HG03439 (cell line): ENCODE data around the gene EVI2B.
"Not testable (repeated sequence)": the region's sequence is repeated elsewhere in the genome, so short reads cannot be mapped to it uniquely, and the experiment has no call there.

Experiments
- ATAC-seq: cut with Tn5 transposase; IDR thresholded peaks from one replicate; pipeline ENCODE4 v1.9.1; 2021; ENCODE audit warnings: mild to moderate bottlenecking, moderate library complexity; ENCODE audit not compliant: unreplicated experiment

Gene EVI2B

DNA sequence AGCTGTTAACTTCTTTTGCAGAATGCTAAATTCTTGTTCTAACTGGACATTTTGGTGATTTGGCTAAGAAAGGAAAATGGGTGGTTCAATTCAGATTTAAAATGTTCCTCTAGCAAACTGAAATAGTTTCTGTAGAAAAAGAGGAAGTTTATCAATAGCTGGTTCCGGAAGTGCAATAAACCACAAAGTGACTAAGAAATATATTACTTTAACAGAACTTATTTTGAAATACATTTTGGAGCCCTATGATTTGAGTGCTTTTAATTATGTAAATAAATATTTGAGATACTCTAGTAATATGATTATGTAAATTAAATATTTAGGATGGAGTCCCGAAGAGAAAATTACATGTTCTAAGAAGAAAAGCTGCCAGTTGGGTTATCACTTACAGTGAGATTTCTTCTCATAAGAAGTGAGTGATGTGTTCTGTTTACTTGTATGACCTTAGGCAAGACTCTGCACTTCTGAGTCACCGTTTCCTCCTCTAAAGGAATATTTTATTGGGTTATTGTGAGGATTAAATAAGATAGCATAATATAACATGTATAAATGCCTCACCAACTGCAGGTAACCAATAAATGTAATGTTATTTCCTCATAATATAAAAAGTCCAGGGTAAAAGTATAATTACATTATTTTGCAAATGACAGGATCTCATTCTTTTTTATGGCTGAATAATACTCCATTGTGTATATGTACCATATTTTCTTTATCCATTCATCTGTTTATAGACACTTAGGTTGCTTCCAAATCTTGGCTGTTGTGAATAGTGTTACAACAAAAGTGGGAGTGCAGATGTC, at the start of gene EVI2B:
Gene EVI2B (minus strand): TSS at position 73 of the 800 bp plus-strand sequence. CDS start 8,445 bp downstream, outside the sequence.
- ATAC-seq, result peak; percentile 38

- no peak for ATAC-seq
Observed at GRCh38 chr17:31357839-31358394, 44.1 kb upstream of the EVI2B start.

DNA sequence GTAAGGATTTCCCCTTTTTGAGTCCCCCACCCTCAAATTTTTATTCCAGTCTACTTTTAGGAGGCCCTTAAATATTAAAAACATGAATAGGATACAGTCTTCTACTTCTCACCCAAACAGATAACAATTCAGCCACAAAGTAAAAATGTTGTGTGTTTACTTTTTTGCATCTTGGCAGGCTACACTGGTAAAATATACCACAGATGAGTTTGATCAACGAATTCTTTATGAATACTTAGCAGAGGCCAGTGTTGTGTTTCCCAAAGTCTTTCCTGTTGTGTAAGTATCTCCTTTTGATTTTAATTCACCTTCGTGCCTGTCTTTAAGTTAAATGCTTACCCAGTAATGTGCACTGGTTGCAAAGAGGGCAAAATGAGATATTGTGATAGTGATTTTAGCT, 43.2 kb upstream of the EVI2B start:
- ATAC-seq, result no peak

- no peak for ATAC-seq
Observed at GRCh38 chr17:31355935-31356334, 42.1 kb upstream of the EVI2B start.

GRCh38 chr17:31349454-31349853, 35.6 kb upstream of the EVI2B start:
- no peak for ATAC-seq

DNA sequence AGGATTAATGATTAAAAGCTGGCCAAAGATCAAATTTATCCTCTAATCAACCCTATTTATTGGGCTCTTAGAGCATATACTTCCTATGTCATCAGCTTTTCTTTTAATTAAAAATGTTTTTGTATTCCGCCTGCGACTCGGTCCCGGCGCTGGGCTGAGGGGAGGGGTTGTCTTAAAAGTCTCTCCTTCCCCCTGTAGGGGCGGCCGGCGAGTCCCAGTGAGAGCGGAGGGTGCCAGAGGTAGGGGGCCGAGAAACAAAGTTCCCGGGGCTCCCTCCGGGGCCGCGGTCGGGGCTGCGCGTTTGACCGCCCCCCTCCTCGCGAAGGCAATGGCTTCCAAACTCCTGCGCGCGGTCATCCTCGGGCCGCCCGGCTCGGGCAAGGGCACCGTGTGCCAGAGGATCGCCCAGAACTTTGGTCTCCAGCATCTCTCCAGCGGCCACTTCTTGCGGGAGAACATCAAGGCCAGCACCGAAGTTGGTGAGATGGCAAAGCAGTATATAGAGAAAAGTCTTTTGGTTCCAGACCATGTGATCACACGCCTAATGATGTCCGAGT, 31.4 kb upstream of the EVI2B start:
- not testable (repeated sequence) for ATAC-seq

DNA sequence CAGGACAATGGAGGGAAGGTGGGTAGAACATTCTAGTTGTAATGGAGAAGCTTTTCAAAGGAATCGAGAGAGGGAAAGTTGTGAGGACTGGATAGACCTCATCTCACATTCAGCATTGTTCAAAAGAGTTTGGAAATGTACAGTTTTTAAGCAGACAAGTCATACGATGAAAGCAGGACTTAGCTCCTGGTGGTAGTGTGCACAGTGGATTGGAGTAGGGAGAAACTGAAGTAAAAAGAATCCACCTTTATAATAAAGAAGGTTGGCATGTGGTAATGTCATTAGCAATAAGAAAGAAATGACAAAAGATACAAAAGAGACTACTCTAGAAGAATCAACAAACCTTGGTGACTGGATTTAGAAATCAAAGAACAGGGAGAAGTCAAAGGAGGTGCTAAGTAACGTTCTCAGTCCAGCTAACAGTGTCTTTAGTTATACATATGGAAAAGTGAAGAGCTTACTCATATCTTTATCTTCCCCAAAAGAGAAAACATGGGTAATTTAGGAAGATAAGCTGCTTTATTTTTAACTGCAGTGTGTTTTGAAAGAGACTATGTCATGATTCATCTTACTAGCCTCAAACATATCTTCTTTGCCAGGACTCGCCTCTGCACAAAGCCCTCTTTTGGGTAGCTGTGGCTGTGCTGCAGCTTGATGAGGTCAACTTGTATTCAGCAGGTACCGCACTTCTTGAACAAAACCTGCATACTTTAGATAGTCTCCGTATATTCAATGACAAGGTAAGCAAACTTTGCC, 26.2 kb upstream of the EVI2B start:
- no peak for ATAC-seq

DNA sequence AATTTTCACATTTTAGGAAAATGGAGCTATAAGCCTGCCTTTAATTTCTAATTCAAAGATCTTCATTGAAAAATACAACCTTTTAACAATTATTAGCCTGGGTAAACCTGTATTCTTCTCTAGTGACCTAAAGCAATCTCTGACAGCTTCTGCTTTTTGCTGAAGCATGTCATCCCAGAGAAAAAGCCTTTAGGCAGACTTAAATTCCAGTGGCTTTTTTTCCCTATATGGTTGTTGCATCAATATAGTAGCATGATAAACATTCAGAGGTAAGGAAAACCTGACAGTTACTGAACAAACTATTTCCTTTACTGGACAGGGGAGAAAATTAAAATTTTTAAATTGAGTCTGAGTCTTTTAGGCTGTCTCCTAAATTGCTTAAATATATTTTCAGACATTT, 15.4 kb upstream of the EVI2B start:
- ATAC-seq, result no peak

GRCh38 chr17:31328160-31328535, 14.3 kb upstream of the EVI2B start:
- no peak for ATAC-seq

DNA sequence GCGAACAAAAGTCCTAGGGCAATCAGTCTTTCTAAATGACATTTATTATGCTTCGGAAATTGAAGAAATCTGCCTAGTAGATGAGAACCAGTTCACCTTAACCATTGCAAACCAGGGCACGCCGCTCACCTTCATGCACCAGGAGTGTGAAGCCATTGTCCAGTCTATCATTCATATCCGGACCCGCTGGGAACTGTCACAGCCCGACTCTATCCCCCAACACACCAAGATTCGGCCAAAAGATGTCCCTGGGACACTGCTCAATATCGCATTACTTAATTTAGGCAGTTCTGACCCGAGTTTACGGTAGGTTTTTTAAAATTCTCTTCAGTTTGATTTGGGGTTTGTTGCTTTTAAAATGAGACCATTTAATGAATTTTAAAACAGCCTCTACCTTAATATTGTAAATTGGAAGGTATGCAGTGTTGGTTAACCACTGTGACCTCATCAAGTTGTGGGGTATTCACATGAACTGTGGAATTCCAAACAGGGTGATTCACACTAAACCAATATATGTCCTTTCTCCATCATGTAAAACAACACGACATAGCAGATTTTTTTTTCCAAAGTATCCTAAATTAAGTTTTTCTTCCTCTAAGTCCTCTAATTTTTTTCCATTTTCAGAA, 13.8 kb upstream of the EVI2B start:
- ATAC-seq, result no peak

- ATAC-seq, result no peak
Observed at GRCh38 chr17:31323551-31323950, 9.7 kb upstream of the EVI2B start.

DNA sequence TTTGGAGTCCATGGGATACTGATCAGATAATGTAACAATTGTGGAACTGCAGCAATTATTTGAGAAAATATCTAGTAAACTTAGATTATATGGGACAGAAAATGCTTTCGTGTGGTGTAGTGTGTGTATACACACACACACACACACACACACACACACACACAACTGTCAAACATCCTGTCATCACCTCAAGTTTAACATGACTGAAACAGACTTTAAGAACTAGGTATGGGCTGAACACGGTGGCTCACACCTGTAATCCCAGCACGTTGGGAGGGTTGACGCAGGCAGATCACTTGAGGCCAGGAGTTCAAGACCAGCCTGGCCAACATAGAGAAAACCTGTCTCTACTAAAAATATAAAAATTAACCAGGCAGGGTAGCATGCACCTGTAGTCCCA, 8.1 kb upstream of the EVI2B start:
- no peak for ATAC-seq

GRCh38 chr17:31321481-31321880, 7.6 kb upstream of the EVI2B start, which contains the start of gene EVI2A:
Gene EVI2A, minus strand, starts transcription at chr17:31321622. Its CDS starts 2,609 bp downstream, at chr17:31319013.
- ATAC-seq, result no peak

DNA sequence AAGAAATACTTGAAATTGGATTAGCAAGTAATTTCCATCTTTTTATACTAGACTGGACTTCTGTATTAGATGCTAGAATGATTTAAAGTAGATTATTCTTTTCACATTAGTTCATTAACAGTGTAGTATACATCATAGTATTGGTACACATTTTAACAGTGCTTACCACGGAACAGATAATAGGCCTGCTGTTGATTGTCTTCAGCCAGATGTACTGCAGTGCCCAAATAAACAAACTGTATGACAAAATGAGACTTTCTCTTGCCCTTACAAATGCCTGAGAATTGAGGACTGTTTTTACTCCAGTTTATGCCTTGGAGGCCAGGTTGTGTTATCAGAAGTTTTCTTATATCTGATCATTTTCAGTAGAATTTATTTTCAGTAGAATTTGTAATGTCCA, 6.9 kb upstream of the EVI2B start:
- no peak for ATAC-seq

DNA sequence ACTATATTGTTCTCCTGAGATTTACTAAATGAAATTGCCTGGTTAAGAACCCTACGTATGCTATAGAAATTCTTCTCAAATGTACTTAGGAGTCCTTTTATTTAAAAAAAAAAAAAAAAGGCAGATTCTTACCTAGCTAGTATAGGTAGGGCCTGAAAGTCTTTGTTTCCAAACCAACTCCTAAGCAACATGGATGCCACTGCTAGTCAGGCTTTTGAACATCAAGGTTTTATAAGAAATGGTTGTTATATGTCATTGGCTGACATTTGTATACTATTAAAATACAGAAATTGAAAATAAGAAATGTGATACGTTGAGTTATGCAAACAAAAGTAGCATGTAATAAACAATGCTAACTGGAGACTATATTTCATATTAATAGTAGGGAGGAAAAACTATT, 6.4 kb upstream of the EVI2B start:
- ATAC-seq, result no peak

GRCh38 chr17:31318851-31319661, 5.2 kb upstream of the EVI2B start:
- ATAC-seq, result no peak

GRCh38 chr17:31318298-31318801, 4.5 kb upstream of the EVI2B start:
- no peak for ATAC-seq

DNA sequence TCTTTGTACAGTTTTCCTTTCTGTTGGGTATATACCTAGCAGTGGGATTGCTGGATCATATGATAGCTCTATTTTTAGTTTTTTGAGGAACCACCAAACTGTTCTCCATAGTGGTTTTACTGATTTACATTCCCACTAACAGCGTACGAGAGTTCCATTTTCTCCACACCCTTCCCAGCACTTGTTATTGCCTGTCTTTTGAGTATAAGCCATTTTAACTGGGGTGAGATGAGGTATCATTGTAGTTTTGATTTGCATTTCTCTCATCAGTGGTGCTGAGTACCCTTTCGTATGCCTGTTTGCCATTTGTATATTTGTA, 887 bp upstream of the EVI2B start:
- ATAC-seq, result no peak

DNA sequence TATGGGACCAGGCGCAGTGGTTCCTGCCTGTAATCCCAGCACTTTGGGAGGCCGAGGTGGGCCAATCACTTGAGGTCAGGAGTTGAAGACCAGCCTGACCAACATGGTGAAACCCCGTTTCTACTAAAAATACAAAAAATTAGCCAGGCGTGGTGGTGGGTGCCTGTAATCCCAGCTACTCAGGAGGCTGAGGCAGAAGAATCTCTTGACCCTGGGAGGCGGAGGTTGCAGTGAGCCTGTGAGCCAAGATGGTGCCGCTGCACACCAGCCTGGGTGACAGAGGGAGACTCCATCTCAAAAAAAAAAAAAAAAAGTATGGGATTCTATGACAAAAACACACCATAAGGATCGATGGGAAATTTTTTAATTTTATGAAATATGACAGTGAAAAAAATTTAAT, 1.6 kb downstream of the EVI2B start:
- not testable (repeated sequence) for ATAC-seq

GRCh38 chr17:31311526-31311925, 2.3 kb downstream of the EVI2B start:
- no peak for ATAC-seq
